Activated naive CD8-positive, alpha-beta T cell treated with anti-CD3 and anti-CD28 coated beads, Interleukin-2, amount 10 ng/mL, durations not matched to agents 7 days and 5 days (primary cell): Measurements from ENCODE around the gene OARD1. TPM values are rescaled to one million over a fixed set of nuclear protein-coding genes. Genes with fewer than 3 reads are reported as not detected.

Experiments
- ATAC-seq: fragments of 150-1000 bp; cut with Tn5 transposase; one replicate; pipeline ENCODE4 v1.10.0; 2021; ENCODE audit warnings: low read depth, moderate library complexity
- POLR2A ChIA-PET: fragments of 350-600 bp; sonication (Branson Sonifier 250); formaldehyde crosslinking; loops from one replicate; lab custom pipeline; 2021; ENCODE audit warnings: antibody characterized with exemption; lab: Charles Lee
- DNase-seq: peaks from one replicate; pipeline ENCODE4 v3.0.0; 2021
- H3K27ac Mint-ChIP-seq: one replicate; pipeline ENCODE4 v1.8.0; 2022; ENCODE audit warnings: mild to moderate bottlenecking, mixed read lengths
- H3K27me3 Mint-ChIP-seq: one replicate; pipeline ENCODE4 v1.8.0; 2022; ENCODE audit warnings: mild to moderate bottlenecking, moderate library complexity, mixed read lengths
- H3K36me3 Mint-ChIP-seq: one replicate; pipeline ENCODE4 v1.8.0; 2021; ENCODE audit warnings: mild to moderate bottlenecking, mixed read lengths
- H3K4me1 Mint-ChIP-seq: one replicate; pipeline ENCODE4 v1.8.0; 2021; ENCODE audit warnings: mixed read lengths
- H3K4me3 Mint-ChIP-seq: one replicate; pipeline ENCODE4 v1.8.0; 2022; ENCODE audit warnings: mild to moderate bottlenecking, moderate library complexity, mixed read lengths
- H3K9me3 Mint-ChIP-seq: one replicate; pipeline ENCODE4 v1.8.0; 2021; ENCODE audit warnings: mixed read lengths
- total RNA-seq, 2 experiments: library from RNA; stranded (reverse); gene quantifications; one replicate each; pipeline ENCODE4 v1.2.3, GENCODE V29; 2021

The OARD1 gene
- total RNA-seq, 2 experiments from 2014 or later = 38.9 to 40.8 TPM

GRCh38 chr6:41088451-41088850, 16.3 kb upstream of the OARD1 start:
- peaks cover 14% of the 10 kb centered on the region for H3K4me1 Mint-ChIP-seq
- H3K36me3 Mint-ChIP-seq = peaks cover 41% of the 10 kb centered on the region
- H3K9me3 Mint-ChIP-seq = no peaks in the 10 kb centered on the region
- ATAC-seq (no peak), DNase-seq (no peak)
- no peaks in the 10 kb centered on the region for H3K27me3 Mint-ChIP-seq
- no peak overlapping the region for H3K4me3 Mint-ChIP-seq
- POLR2A ChIA-PET = no interaction called here
- no peak overlapping the region for H3K27ac Mint-ChIP-seq

- ATAC-seq (no peak), DNase-seq (no peak)
- Mint-ChIP-seq H3K36me3 (peaks cover 54% of the 10 kb centered on the region), H3K27me3 (no peaks in the 10 kb centered on the region), H3K27ac (no peak overlapping the region), H3K9me3 (no peaks in the 10 kb centered on the region), H3K4me1 (peaks cover 30% of the 10 kb centered on the region), H3K4me3 (no peak overlapping the region)
- POLR2A ChIA-PET = interaction anchor here (0.7 kb wide), 1 partner anchor 111 kb away, joined by 3 read pairs; no protein-coding TSS in a partner anchor
These were observed 13.0 kb upstream of the OARD1 start for GRCh38 chr6:41085182-41085581.

- Mint-ChIP-seq H3K4me3 (no peak overlapping the region), H3K4me1 (peaks cover 39% of the 10 kb centered on the region), H3K27me3 (no peaks in the 10 kb centered on the region), H3K36me3 (peaks cover 56% of the 10 kb centered on the region), H3K9me3 (no peaks in the 10 kb centered on the region), H3K27ac (no peak overlapping the region)
- POLR2A ChIA-PET = no interaction called here
- ATAC-seq (no peak), DNase-seq (no peak)
These were observed 10.9 kb upstream of the OARD1 start for GRCh38 chr6:41083072-41083471.

- Mint-ChIP-seq H3K36me3 (peaks cover 50% of the 10 kb centered on the region), H3K9me3 (no peaks in the 10 kb centered on the region), H3K27ac (peak overlapping the region; percentile 95), H3K27me3 (no peaks in the 10 kb centered on the region), H3K4me3 (peak overlapping the region; percentile 87), H3K4me1 (peaks cover 45% of the 10 kb centered on the region)
- DNase-seq (peak; percentile 43), ATAC-seq (peak; percentile 99)
- POLR2A ChIA-PET = interaction anchor here (0.6 to 2.2 kb wide), 5 partner anchors 9 to 120 kb away, joined by 3 to 5 read pairs (median 4); partner anchors contain the start of gene TREML2
These were observed 8.5 kb upstream of the OARD1 start for GRCh38 chr6:41080621-41081020.

DNA sequence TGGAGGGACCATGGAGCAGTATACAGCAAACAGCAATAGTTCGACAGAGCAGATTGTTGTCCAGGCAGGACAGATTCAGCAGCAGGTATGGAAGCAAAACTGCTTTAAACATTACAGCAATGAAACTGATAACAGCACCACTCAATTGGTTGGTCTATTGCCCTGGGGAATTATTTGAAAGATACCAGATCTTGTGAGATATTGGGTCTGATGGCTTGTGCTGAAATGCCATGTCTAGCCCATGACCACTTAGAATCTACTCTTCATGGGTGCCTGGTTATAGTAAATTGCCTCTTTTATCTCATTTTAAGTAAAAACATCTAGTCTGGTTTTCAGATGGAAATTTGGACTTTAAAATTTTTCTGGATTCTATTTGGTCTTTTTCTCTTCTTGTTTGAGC, 6.9 kb upstream of the OARD1 start:
- H3K36me3 Mint-ChIP-seq = peaks cover 41% of the 10 kb centered on the region
- DNase-seq = no peak
- H3K4me3 Mint-ChIP-seq = no peak overlapping the region
- ATAC-seq = no peak
- no peaks in the 10 kb centered on the region for H3K27me3 Mint-ChIP-seq
- no peaks in the 10 kb centered on the region for H3K9me3 Mint-ChIP-seq
- POLR2A ChIA-PET = interaction anchor here (2.2 kb wide), 1 partner anchor 11 kb away, joined by 5 read pairs; no protein-coding TSS in a partner anchor
- H3K4me1 Mint-ChIP-seq = peaks cover 55% of the 10 kb centered on the region
- no peak overlapping the region for H3K27ac Mint-ChIP-seq

GRCh38 chr6:41078101-41078500, 5.9 kb upstream of the OARD1 start:
- Mint-ChIP-seq H3K27ac (no peak overlapping the region), H3K27me3 (no peaks in the 10 kb centered on the region), H3K36me3 (peaks cover 33% of the 10 kb centered on the region), H3K4me3 (no peak overlapping the region), H3K9me3 (no peaks in the 10 kb centered on the region), H3K4me1 (peaks cover 49% of the 10 kb centered on the region)
- POLR2A ChIA-PET = no interaction called here
- no peak for ATAC-seq
- DNase-seq = no peak

- DNase-seq (no peak), ATAC-seq (no peak)
- POLR2A ChIA-PET = no interaction called here
- Mint-ChIP-seq H3K9me3 (no peaks in the 10 kb centered on the region), H3K36me3 (peaks cover 28% of the 10 kb centered on the region), H3K27ac (no peak overlapping the region), H3K27me3 (no peaks in the 10 kb centered on the region), H3K4me3 (no peak overlapping the region), H3K4me1 (peaks cover 46% of the 10 kb centered on the region)
These were observed 5.4 kb upstream of the OARD1 start for GRCh38 chr6:41077536-41077935.

DNA sequence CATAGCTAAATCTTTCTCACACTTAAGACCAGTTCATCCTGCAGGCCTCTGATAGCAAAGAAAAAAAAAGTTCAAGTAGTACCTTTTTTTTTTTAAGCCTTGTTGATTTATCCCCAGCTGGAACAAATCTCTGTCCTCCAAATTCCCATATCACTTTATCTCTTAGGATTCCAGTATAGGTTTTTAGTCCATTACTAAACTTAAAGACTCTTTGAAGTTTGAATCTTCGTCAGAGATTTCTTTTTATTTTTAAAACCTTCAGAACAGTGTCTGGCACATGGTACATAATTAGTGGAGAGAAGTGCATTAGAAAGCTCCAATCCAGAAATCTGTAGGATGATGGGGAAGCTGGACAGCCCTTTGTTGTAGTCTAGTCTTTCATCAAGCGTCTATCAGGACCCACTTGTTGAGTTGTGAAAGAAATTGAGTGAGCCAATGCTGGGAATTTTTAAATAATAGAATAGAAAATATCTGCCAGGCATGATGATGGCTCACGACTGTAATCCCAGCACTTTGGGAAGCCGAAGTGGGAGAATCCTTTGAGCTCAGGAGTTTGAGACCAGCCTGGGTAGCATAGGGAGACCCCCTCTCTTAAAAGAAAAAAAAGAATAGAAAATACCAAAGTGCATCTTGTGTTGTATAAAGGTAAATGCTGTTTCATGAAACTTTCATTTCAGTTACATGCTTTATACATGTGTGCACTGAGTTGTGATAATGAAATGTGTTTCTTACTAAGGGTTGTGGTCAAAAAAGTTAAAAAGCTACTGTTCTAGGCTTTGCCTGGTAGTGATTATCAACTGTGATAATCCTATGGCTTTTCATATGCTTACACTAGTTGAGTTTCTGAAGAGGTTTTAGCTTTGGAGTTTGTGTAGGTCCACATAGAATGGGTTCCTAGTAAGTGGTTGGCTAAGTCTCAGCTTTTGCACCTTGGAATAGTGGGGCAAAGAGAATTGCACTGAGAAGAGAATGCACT, 3.8 kb upstream of the OARD1 start:
- POLR2A ChIA-PET = interaction anchor here (1.3 to 1.7 kb wide), 3 partner anchors 124 to 258 kb away, joined by 3 to 5 read pairs (median 3); no protein-coding TSS in a partner anchor
- ATAC-seq = no peak
- no peak for DNase-seq
- peaks cover 26% of the 10 kb centered on the region for H3K36me3 Mint-ChIP-seq
- peak overlapping the region; percentile 97 for H3K4me3 Mint-ChIP-seq
- H3K9me3 Mint-ChIP-seq = no peaks in the 10 kb centered on the region
- H3K27ac Mint-ChIP-seq = peak overlapping the region; percentile 6
- H3K27me3 Mint-ChIP-seq = no peaks in the 10 kb centered on the region
- peaks cover 46% of the 10 kb centered on the region for H3K4me1 Mint-ChIP-seq

DNA sequence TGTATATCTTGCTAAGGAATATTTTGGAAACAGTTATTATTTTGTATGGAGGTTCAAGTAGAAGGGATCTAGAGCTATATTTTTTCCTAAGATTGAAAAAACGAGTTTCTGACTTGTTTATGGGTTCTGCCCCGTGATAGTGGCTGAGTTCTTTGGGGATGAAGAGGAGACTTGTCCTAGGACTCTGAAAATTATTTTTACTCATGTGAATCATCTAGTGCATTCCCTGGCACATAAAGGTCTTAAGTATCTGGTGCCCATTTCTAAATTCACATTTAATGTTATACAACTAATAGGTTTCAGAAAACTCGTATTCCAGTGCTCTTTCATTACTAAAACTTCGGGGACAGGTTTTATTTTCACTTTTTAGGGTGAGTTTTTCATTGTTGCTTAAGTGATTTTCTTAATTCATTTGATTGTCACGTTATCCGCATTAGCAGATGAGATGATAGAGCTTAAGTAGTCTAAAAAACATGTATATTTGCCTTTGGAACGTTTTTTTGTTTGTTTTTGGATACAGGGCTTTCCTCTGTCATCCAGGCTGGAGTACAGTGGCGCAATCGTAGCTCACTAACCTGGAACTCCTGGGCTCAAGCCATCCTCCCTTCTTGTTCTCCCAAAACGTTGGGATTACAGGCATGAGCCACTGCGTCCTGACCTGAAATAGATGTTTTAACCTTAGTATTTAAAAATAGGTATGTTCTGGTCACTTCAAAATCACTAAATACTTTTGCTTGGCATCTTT, 2.7 kb upstream of the OARD1 start:
- peak overlapping the region; percentile 97 for H3K4me3 Mint-ChIP-seq
- POLR2A ChIA-PET = interaction anchor here (1.0 to 1.7 kb wide), 3 partner anchors 23 to 259 kb away, joined by 3 to 5 read pairs (median 5); no protein-coding TSS in a partner anchor
- H3K36me3 Mint-ChIP-seq = peaks cover 22% of the 10 kb centered on the region
- peaks cover 42% of the 10 kb centered on the region for H3K4me1 Mint-ChIP-seq
- ATAC-seq (no peak), DNase-seq (no peak)
- no peaks in the 10 kb centered on the region for H3K27me3 Mint-ChIP-seq
- H3K27ac Mint-ChIP-seq = peak overlapping the region; percentile 98
- H3K9me3 Mint-ChIP-seq = no peaks in the 10 kb centered on the region

- H3K36me3 Mint-ChIP-seq = peaks cover 23% of the 10 kb centered on the region
- peaks cover 47% of the 10 kb centered on the region for H3K4me1 Mint-ChIP-seq
- H3K4me3 Mint-ChIP-seq = peak overlapping the region; percentile 97
- H3K9me3 Mint-ChIP-seq = no peaks in the 10 kb centered on the region
- POLR2A ChIA-PET = interaction anchor here (1.0 to 2.3 kb wide), 4 partner anchors 22 to 260 kb away, joined by 3 to 10 read pairs (median 5); no protein-coding TSS in a partner anchor
- H3K27ac Mint-ChIP-seq = peak overlapping the region; percentile 98
- no peak for ATAC-seq
- H3K27me3 Mint-ChIP-seq = no peaks in the 10 kb centered on the region
- DNase-seq = no peak
These were observed 2.0 kb upstream of the OARD1 start for GRCh38 chr6:41073968-41074691.

DNA sequence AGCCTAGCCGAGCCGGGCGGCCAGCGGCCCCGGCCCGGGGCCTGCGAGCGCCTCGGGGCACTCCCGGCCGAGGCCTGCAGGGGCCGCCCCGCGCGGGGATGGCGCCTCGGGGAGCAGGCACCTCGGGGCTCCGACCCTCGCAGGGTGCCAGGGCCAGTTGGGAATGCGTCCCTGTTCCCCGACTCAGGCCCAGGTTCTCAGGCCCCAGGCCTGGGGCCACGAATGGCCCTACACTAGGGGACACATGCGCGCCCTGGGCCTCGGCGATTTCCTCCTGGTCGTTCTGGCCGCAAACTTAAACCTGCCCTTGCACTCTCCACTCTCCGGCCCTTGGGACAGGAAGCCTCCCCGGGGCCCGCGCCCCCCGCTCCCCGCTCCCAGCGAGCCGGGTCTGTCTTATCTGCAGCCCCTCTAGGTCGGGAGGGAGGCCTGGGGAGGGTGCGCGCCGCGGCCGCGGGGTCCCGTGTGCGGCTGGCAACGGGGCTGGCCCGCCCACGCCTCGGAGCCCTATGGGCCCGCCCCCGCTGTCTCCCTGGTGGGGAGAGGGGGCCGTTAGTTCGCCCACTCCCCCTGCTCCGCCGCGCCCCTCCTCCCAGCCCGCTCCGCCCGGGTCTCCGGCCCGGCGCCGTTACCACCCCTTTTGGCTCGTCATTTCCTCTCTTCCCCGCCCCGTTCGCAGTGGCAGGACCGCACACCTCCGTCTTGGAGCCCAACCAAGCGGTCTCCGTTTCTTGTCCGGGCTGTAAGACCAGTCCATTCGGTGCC, 1.2 kb upstream of the OARD1 start:
- peak; percentile 2 for ATAC-seq
- Mint-ChIP-seq H3K4me3 (peak overlapping the region; percentile 97), H3K4me1 (peaks cover 42% of the 10 kb centered on the region), H3K27ac (peak overlapping the region; percentile 98), H3K9me3 (no peaks in the 10 kb centered on the region), H3K27me3 (no peaks in the 10 kb centered on the region), H3K36me3 (peaks cover 20% of the 10 kb centered on the region)
- DNase-seq = peak; percentile 84
- POLR2A ChIA-PET = interaction anchor here (0.6 to 2.3 kb wide), 10 partner anchors 20 to 261 kb away, joined by 3 to 16 read pairs (median 6); partner anchors contain the start of gene TREML2

DNA sequence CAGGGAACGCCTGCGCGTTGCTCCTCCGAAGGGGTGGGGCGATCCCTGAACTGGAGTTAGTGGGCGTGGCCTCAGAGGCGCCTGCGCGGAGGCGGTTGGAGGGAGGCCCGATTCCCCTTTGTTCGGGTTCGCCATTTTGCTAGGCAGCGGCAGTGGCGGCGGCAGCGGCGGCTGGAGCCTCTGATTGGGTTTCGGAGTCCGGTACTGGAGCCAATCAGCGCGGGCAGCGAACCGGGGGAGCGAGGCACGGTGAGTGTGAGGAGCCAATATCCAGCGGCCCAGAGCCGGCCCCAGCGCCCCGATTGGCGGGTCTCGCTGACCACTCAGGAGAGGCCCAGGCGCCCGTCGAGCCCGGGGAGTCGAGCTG, 663 bp upstream of the OARD1 start, which contains the start of gene NFYA:
Gene NFYA, plus strand, starts transcription at position 139 of the 367 bp plus-strand sequence. CDS start 6,116 bp downstream, outside the sequence.
- DNase-seq = peak; percentile 100
- Mint-ChIP-seq H3K27ac (peak within 1 kb of the TSS; percentile 99), H3K36me3 (peaks cover 21% of the 10 kb centered on the region), H3K4me3 (peak within 1 kb of the TSS; percentile 97), H3K9me3 (no peaks in the 10 kb centered on the region), H3K4me1 (peaks cover 44% of the 10 kb centered on the region), H3K27me3 (no peaks in the 10 kb centered on the region)
- POLR2A ChIA-PET = interaction anchor here (0.6 to 2.3 kb wide), 11 partner anchors 21 to 261 kb away, joined by 3 to 16 read pairs (median 5); partner anchors contain the start of genes TREML1 and TREML2
- ATAC-seq = peak; percentile 77
